ENCODE data around the gene SNRPA. TPM values are rescaled to one million over a fixed set of nuclear protein-coding genes. Genes with fewer than 3 reads are reported as not detected.

Gene SNRPA
- total RNA-seq, 1 donor: 34.1 TPM

DNA sequence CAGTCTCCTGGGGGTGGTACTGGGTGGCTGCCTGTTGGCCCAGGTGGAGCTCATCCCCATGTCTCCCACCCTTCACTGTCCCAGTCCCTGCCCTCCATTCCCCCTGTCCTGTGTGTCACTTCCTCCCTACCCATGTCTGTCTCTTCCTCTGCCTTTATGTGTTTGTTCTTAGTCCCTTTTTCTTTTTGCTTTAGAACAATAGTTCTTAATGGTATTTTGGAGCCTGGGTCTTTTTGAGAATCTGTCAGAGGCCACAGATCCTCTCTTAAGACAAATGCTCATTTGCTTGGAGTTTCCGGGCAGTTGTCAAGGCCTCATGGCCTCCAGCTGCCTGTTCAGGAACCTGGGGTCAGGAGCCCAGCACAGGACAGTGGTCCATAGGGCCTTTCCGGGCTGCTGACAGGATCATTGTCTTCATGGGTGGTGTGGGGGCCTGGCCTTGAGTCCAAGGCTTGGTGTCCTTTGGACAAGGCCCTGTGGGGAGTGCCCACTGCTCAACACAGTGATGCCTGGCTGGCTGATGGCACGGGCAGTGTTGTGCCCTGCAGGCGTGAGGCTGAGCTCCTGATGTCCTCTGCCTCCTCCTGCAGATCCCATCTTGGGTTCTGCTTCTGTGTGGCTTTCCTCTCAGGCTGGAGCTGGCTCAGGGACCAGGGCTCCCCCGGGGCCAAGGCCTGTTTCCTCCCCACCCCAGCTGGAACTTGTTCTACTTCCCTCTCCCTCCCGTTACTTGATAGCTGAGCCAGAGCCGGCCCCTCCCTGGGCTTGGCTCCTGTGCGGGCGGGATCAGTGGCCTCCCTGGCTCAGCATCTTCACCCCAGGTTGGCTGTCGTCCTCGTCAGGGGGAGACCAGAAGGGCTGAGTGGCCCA is 51.5 kb downstream of the SNRPA start:
- DNase-seq (ENCODE audit: low read depth): no peak
- peak overlapping the region; percentile 90 for H3K4me3 ChIP-seq (ENCODE audit: low read depth, low read length)
- TF ChIP-seq, protein P1, sequence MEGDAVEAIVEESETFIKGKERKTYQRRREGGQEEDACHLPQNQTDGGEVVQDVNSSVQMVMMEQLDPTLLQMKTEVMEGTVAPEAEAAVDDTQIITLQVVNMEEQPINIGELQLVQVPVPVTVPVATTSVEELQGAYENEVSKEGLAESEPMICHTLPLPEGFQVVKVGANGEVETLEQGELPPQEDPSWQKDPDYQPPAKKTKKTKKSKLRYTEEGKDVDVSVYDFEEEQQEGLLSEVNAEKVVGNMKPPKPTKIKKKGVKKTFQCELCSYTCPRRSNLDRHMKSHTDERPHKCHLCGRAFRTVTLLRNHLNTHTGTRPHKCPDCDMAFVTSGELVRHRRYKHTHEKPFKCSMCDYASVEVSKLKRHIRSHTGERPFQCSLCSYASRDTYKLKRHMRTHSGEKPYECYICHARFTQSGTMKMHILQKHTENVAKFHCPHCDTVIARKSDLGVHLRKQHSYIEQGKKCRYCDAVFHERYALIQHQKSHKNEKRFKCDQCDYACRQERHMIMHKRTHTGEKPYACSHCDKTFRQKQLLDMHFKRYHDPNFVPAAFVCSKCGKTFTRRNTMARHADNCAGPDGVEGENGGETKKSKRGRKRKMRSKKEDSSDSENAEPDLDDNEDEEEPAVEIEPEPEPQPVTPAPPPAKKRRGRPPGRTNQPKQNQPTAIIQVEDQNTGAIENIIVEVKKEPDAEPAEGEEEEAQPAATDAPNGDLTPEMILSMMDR (IDR thresholded peaks at IDR 0.05; ENCODE audit: insufficient read depth, low read depth, low read length): no peak

DNA sequence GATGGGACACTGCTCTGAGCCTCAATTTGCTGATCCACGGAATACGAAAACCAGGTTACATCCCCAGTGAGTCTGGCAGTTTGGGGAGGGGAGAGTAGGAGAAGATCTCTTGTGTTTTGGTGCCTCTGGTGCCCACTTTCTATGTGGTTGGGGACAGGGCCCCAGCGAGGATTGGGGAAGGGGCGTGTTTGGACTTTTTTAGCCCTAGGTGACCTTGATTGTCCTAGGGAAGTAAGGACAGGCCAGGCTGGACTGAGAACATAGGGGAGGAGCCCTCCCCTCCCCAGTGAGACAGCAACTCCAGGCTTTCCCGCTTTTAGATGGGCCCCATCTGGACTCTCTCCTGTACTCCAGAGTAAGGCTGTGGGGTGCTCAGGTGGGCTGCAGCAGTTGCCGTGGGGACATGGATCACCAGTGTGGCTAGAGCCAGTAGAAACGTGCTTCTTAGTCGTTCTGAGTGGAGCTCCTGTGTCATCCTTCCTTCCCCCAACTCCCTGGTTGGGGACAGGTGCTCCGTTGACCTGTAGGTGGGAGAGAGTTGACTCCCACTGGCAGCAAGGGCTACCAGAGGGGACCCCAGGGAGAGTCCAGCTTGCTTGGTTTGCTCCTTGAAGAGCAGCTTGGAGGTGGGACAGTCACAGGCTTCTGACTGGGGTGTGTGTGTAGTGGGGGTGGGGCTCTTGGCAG is 52.3 kb downstream of the SNRPA start:
- TF ChIP-seq, protein P1 (IDR thresholded peaks at IDR 0.05; ENCODE audit: insufficient read depth, low read depth, low read length): no peak
- H3K4me3 ChIP-seq (ENCODE audit: low read depth, low read length): peak overlapping the region; percentile 90
- DNase-seq (ENCODE audit: low read depth): no peak

DNA sequence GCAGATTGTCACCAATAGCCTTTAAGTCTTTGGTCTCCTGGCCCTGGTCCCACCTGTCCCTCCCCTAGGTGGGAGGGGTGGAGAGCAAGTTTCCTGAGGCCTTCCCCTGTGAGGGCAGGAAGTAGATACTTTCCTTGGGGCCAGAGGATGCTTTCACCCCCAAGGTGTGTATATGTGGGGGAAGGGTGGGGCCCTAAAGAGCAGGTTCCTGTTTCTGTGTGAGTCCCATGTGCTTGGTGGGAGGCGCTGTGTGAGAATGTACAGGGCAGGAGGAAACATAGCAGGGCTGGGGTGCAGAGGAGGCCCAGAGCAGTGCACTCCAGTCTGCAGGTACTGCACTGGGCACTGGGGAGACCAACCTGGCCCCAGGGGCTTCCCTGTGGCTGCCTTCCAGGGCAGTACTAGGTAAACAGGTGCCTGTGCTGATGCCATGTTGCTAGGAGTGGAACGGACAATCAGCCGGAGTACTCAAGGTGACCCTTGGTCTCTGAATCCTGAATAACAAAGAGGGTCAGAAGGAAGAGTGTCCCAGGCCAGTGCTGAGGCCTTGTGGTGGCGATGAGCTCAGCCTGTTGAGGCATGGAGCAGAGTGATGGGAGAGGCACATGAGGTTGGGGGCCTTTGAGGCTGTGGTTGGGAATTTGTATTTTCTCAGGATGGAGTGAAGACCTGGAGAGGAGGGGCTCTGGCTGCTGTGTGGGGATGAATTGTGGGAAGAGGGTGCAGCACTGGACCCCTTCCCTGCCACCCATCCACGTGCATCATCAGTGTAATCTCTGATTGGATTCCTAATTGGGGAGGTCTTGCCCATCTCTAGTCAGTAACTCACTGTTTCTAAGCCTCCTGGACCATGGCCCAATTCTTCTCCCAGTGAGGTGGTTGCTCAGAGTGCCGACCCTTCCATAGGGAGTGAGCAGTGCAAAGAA is 53.1 kb downstream of the SNRPA start:
- H3K4me3 ChIP-seq (ENCODE audit: low read depth, low read length): no peak overlapping the region
- TF ChIP-seq, protein P1 (IDR thresholded peaks at IDR 0.05; ENCODE audit: insufficient read depth, low read depth, low read length): no peak
- no peak for DNase-seq (ENCODE audit: low read depth)

DNA sequence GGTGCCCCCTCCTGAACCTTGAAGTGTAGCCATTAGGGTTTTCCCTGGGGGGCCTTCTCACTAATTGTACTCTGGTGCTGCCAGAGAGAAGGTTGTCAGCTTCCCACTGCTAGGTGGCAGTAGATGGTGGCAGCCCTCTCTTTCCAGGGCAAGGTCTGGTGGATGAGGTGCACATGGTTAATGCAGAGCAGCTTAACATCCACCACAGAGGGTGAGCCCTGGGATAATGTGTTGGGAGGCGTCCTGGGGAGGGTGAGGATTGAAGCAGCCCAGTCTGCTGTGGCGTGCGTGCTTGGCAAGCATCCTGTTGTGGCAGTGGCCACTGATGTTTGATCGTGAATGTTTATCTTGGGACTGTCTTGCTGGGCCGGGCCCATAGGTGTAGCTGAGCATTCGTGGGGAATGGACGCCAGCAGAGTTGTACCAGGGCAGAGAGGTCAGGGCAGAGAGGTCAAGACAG is 53.8 kb downstream of the SNRPA start:
- TF ChIP-seq, protein P1 (IDR thresholded peaks at IDR 0.05; ENCODE audit: insufficient read depth, low read depth, low read length): peak; percentile 24
- H3K4me3 ChIP-seq (ENCODE audit: low read depth, low read length): no peak overlapping the region

DNA sequence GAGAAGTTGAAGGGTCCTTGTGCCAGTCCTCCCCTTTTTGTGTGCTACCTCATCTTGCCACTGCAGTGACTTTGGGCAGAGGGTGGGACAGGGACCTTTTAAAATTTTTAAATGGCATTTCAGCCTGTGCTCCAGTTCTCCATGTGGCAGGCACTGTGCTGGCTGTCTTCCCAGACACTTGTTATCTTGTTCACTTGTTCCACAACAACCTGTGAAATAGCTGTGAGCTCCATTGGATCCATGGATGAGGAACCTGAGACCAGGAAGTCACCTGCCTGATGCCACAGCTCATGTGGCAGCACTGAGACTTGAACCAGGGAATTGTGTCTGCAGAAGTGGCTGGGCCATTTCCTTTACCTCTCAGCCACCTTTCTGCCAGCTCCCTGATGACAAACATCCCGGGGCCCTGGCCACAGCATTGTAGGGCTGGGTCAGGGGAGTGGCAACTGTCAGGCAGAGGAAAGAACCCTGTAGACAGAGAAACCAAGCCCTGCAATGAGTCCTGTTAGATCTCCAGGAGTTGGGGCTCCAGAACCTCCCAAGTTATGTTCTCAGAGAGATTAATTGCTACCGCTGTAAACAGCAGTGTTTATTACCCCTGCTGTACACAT is 54.4 kb downstream of the SNRPA start:
- no peak overlapping the region for H3K4me3 ChIP-seq (ENCODE audit: low read depth, low read length)
- no peak for DNase-seq (ENCODE audit: low read depth)
- TF ChIP-seq, protein P1 (IDR thresholded peaks at IDR 0.05; ENCODE audit: insufficient read depth, low read depth, low read length): no peak

More for the DNA sequence above, 53.8 kb downstream of the SNRPA start:
- no peak for DNase-seq (ENCODE audit: low read depth)

Data from fibroblast of villous mesenchyme (primary cell).